ENCODE measurements around the gene CENPX.

The CENPX gene

GRCh38 chr17:82009413-82009812 is 13.3 kb downstream of the CENPX start:
- DNase-seq: no peak

- no peak for DNase-seq
Measured at GRCh38 chr17:82008941-82009405, 13.7 kb downstream of the CENPX start.

GRCh38 chr17:82008258-82008940 is 14.3 kb downstream of the CENPX start:
- DNase-seq: no peak

GRCh38 chr17:82007495-82008257 is 15.0 kb downstream of the CENPX start:
- no peak for DNase-seq

GRCh38 chr17:82007228-82007494 is 15.5 kb downstream of the CENPX start:
- no peak for DNase-seq

- DNase-seq: no peak
Measured at GRCh38 chr17:82006468-82007227, 16.0 kb downstream of the CENPX start.

- DNase-seq: no peak
Measured at GRCh38 chr17:82005701-82006348, 16.9 kb downstream of the CENPX start.

GRCh38 chr17:82004517-82005455 is 17.9 kb downstream of the CENPX start:
- DNase-seq: no peak

- no peak for DNase-seq
Measured at GRCh38 chr17:82003411-82004381, 19.0 kb downstream of the CENPX start.

GRCh38 chr17:82001571-82002056 is 21.1 kb downstream of the CENPX start:
- DNase-seq: no peak

- no peak for DNase-seq
Measured at GRCh38 chr17:82000803-82001570, 21.7 kb downstream of the CENPX start.

GRCh38 chr17:81999976-82000802 is 22.5 kb downstream of the CENPX start:
- no peak for DNase-seq

GRCh38 chr17:81999587-81999975 is 23.1 kb downstream of the CENPX start:
- DNase-seq: no peak

- DNase-seq: no peak
Measured at GRCh38 chr17:81998691-81999438, 23.8 kb downstream of the CENPX start.

GRCh38 chr17:81998212-81998611 is 24.5 kb downstream of the CENPX start:
- no peak for DNase-seq

GRCh38 chr17:81996757-81997441 is 25.8 kb downstream of the CENPX start:
- no peak for DNase-seq

GRCh38 chr17:81996232-81996756 is 26.4 kb downstream of the CENPX start:
- DNase-seq: no peak

Data from NCI-H2029 (cell line).